GM19438 (cell line): ENCODE data around the gene ZNF462.
"Not testable (repeated sequence)": the region's sequence is repeated elsewhere in the genome, so short reads cannot be mapped to it uniquely, and the experiment has no call there.

Experiments used
- ATAC-seq: cut with Tn5 transposase; IDR thresholded peaks from one replicate; pipeline ENCODE4 v1.9.1; 2021; ENCODE audit warnings: low read depth; ENCODE audit not compliant: unreplicated experiment

Gene ZNF462, protein sequence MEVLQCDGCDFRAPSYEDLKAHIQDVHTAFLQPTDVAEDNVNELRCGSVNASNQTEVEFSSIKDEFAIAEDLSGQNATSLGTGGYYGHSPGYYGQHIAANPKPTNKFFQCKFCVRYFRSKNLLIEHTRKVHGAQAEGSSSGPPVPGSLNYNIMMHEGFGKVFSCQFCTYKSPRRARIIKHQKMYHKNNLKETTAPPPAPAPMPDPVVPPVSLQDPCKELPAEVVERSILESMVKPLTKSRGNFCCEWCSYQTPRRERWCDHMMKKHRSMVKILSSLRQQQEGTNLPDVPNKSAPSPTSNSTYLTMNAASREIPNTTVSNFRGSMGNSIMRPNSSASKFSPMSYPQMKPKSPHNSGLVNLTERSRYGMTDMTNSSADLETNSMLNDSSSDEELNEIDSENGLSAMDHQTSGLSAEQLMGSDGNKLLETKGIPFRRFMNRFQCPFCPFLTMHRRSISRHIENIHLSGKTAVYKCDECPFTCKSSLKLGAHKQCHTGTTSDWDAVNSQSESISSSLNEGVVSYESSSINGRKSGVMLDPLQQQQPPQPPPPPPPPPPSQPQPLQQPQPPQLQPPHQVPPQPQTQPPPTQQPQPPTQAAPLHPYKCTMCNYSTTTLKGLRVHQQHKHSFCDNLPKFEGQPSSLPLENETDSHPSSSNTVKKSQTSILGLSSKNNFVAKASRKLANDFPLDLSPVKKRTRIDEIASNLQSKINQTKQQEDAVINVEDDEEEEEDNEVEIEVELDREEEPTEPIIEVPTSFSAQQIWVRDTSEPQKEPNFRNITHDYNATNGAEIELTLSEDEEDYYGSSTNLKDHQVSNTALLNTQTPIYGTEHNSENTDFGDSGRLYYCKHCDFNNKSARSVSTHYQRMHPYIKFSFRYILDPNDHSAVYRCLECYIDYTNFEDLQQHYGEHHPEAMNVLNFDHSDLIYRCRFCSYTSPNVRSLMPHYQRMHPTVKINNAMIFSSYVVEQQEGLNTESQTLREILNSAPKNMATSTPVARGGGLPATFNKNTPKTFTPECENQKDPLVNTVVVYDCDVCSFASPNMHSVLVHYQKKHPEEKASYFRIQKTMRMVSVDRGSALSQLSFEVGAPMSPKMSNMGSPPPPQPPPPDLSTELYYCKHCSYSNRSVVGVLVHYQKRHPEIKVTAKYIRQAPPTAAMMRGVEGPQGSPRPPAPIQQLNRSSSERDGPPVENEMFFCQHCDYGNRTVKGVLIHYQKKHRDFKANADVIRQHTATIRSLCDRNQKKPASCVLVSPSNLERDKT (N-terminal part only)

DNA sequence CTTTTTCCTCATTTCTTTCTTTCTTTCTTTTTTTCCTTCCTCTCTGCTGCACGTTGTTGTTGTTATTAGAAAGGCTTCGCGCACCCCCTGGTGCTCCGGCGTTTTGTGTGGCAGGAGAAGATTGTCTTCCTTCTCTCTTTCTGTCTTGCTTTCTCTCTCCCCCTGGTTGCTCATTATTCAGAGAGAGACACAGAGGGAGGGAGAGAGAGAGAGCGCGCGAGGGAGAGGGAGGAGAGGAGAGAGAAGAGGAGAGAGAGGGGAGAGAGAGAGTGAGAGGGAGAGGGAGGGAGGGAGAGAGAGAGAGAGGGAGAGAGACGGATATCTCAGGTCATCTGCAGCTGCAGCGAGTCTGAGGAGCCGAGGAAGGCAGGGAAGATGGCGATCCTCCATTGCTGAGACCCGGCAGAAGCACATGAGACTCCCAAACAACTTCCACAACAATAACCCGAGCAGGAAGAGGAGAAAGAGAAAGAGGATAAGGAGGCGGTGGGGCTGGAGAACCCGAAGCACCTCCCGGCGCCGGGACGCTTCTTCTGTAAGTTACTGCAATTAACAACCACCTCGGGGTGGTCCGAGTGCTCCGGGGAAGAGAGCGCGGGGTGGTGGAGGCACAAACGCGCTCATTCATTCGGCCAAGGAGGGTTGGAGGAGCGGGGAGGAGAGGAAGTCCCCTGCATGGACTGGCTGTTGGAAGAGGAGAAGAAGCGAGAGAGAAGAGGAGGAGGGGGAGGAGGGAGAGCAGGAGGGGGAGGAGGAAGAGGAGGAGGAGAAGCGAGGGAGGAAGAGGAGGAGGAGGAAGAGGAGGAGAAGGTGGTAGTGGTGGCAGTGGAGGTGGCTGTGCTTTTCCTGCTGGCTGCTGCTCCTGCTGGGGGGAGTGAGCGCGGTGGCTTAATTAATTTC, at the start of gene ZNF462:
TSS of gene ZNF462 (plus strand) at position 346 of the 900 bp plus-strand sequence. CDS start 60,218 bp downstream, outside the sequence.
- ATAC-seq: no peak

DNA sequence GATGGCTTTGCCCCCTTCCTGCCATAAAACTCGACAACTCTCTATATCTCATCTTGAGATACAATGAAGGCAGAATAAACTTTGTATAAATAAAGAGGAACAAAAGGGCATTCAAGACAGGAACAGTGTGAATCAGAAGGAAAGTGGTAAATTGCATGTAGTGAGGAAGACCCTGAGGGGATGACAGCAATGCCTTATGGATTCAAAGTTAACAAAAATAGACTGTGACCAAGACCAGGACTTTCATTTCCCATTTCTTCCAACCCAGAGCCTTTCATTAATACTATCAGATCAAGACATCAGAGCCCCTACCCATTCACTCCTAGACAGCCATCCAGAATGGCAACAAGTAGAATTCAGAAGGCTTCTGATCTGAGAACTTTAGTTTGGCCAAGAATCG, 46.4 kb upstream of the ZNF462 start:
- ATAC-seq: no peak

DNA sequence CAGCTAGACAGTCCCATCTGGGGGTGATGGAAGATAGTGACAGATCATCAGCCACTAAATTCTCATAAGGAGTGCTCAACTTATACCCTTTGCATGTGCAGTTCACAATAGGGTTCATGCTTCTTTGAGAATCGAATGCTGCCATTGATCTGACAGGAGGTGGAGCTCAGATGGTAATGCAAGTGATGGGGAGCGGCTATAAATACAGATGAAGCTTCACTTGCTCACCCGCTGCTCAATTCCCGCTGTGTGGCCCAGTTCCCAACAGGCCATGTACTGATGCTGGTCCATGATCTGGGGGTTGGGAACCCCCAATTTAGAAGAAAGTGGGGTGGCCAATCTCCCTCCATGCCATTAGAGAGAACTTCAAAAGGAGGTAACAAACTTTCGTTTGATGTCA, 44.9 kb upstream of the ZNF462 start:
- no peak for ATAC-seq

DNA sequence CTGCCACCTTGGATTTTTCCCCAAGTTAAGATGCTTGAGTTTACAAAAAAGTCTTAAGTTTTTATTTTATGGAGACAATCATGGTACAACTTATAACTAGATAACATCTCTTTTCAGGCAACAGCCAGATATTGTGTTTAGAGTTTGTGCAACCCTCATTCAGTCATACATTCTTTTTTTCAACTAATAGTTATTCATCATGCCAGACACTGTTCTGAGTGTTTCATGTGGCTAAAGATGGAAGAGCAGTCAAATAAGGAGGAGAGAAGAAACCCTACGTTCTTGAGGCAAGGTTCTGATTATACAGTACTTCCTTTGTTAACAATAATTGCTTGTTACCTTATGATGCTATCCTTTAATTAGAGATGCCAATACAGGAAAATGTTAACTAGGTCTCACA, 42.1 kb upstream of the ZNF462 start:
- ATAC-seq: no peak

DNA sequence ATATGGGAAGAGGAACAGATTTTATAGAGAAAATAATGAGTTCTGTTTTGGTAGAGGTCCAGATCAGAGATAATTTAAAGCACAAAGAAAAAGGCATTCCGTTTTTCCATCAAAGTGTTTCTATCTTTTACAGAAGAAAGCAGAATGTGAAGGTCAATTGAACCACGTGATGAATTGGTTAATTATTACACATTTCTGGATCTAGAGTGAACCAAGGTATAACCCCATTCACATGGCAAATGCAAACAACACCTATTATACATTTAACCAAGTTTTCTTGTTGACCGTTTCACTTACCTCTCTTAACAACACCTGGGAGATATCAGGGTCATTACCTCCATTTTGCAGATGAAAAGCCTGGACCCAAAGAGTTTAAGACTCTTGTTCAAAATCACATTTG, 34.9 kb upstream of the ZNF462 start:
- no peak for ATAC-seq

DNA sequence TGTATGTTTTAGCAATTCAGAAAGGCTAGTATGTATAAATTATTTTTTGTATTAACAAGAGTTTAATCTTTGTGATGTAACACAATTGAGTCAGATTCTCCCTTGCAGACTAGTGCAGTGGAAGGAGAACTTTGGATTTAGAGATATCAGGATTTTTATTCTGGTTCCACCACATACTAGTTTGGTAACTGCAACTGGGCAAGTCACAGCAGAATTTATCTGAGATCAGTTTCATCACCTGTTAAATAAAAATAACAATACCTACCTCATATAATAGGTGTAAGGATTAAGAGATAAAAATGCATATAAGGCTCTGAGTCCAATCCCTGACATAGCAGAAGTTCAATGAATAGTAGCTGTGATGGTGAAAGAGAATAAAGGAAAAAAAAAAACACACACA, 34.0 kb upstream of the ZNF462 start:
- no peak for ATAC-seq

DNA sequence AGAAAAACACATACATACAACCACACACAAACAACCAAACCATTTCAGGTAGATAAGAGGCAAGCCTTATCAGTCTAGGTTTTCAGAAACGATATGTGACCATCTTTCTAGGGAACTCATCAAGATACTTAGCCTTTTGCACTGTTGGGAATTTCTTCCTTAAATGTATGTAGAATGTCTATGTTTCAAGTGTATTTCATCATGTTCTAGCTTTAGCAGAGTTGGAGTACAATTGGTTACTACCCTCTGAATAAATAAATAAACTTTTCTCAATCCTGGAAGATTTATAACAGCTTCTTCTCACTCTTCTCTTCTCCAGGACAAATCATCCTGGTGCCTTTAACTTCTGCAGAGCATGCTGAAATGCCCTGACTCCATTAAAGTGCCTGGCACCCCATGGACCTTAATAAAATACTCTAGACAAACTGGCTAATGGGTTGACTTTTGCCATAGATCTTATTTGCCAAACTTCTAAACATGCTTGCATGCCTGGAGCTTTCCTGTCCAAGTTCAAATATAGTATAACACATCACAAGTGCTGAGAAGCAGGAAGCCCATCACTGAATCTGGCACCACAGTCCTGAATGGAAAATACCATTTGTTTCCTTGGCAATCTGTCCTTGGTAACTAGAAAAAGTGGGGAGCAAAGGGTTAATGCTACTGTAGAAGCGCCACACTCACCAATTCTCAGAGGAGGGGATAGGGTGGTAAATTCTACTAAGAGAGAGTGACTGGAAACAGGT, 33.1 kb upstream of the ZNF462 start:
- no peak for ATAC-seq

DNA sequence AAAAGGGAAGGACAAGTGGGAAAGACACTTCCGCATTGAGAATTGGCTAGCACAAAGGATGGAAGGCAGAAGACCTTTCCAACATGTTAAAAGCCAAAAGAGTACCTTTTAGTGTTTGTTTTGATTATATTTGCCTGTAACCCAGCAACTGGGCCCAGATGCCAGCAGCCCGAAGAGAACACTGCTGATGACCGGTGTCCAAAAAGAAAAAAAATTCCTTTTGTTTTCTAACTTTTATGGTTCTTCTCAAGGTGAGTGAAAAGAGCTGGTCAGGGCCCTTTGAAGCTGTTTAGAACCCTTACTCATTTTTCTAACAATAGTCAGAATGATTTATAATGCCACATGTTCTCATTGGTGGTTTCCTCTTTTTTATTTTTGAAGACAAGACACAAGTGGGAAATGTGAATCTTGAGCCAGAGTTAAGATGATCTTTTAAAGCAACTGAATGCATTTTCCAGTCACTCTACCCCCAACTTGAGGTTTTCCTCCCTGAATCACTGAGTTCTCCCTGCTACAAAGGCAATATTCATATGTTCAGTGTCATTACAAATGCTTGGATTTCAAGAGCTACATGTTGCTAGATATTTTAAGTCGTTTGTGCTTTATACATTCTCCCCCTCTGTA, 32.3 kb upstream of the ZNF462 start:
- no peak for ATAC-seq

DNA sequence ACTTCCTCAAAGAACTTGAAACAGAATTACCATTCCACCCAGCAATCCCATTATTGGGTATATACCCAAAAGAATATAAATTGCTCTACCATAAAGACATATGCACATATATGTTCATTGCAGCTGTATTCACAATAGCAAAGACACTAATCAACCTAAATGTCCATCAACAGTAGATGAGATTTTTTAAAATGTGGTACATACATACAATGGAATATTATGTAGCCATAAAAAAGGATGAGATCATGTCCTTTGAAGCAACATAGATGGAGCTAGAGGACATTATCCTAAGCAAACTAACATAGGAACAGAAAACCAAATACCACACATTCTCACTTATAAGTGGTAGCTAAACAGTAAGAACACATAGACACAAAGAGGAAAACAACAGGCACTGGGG, 28.1 kb upstream of the ZNF462 start:
- ATAC-seq: no peak

DNA sequence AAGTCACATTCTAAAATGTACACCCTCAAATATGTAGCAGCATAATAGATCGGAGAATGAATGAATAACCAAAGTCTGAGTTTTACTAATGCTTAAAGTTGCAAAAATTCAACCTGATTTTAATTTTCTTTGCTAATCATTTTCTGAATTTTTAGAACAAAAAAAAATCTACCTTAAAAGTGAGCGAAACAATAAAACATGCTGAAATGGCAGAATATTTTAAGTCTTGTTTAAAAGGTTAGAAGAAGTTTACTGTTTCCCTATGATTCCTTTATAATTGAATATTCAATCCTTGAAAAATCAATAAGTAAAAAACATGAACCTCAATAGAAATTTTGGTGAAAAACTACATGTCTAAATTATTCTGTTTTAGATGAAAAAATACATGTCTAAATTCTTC, 27.1 kb upstream of the ZNF462 start:
- ATAC-seq: no peak

DNA sequence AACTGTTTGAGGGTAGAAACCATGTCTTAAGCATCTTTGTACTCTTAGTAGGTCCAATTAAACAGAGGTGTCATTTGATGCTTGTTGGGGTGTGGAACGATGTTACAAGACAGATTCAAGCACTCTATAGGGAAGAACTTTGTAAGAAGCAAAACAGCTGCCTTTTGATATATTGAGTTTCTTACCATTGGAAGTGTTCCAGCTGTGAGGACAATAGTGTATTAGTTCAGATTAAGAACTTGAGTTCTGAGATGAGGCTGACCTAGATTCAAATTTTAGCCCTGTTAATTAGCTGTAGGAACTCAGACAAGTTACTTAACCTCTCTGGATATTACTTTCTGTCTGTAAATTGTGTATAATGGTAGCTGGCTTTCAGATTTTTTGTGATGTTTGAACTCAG, 19.6 kb upstream of the ZNF462 start:
- no peak for ATAC-seq

DNA sequence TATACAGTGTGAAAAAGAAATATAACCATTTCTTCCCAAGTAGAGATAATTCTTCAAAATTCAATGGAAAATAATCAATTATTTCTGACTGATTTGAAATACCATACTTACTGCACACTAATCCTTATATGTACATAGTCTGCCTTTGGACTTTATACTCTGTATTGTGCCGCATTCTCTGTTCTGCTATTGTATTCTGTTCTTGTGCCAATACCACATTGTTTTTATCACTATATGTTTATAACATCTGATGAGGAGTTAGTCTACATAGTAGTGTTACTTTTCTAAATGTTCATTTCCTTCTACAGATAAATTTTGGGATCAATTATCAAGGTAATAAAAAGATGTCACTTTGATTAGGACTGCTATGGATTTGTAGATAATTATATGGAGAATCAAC, 16.7 kb upstream of the ZNF462 start:
- ATAC-seq: no peak

DNA sequence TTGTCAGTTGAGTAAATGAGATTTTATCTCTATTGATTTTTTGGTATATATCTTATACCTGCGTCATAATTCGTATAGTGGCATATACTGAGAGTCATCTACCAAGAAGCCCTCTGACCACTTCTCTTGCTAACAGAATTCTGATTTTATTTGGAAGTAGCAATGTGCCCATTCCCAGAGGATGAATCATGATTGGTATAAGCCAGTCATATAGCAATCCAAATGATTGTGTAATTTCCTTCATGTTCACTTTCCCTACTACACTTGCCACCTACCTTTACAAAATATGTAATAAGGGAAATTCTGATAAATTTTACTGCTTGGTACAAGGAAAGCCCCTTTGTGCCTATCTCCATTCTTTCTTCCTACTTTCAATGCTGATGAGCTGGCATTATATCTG, 16.1 kb upstream of the ZNF462 start:
- ATAC-seq: no peak

DNA sequence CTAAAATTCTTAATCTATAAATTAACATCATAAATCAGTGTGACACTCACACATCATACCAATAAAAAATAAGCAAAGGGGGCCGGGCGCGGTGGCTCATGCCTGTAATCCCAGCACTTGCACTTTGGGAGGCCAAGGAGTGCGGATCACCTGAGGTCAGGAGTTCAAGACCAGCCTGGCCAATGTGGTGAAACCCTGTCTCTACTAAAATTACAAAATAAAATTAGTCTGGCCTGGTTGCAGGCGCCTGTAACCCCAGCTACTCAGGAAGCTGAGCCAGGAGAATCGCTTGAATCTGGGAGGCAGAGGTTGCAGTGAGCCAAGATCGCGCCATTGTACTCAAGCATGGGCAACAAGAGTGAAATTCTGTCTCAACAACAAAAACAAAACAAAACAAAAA, 11.3 kb upstream of the ZNF462 start:
- not testable (repeated sequence) for ATAC-seq

DNA sequence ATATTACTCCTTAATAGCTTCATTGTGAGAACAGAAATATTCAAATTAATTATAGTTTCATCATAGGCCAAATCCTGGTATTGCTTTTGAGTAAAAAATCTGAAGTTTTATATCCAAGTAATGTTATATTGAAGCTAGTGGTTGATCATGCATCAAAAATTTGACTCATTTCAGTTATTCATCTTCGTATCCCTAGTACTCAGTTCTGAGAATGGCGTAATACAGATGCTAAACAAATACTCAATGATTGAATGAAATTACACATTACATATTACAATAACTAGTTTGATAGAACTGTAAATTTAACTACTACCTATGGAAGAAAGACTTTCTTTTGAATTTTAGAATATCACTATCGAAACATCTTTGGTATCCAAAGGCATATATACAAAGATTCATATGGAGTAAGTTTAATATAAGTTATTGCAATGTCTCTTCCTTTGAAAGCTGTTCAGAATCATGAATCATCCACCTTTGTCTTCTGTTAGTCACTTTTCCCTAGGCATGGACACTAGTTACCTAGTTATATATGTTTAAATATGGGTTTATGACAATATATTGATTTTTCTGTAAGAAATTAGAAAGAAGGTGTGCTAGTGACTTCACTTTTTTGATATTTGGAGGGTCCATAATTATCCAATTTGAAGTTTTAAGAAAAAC, 5.0 kb upstream of the ZNF462 start:
- ATAC-seq: no peak

DNA sequence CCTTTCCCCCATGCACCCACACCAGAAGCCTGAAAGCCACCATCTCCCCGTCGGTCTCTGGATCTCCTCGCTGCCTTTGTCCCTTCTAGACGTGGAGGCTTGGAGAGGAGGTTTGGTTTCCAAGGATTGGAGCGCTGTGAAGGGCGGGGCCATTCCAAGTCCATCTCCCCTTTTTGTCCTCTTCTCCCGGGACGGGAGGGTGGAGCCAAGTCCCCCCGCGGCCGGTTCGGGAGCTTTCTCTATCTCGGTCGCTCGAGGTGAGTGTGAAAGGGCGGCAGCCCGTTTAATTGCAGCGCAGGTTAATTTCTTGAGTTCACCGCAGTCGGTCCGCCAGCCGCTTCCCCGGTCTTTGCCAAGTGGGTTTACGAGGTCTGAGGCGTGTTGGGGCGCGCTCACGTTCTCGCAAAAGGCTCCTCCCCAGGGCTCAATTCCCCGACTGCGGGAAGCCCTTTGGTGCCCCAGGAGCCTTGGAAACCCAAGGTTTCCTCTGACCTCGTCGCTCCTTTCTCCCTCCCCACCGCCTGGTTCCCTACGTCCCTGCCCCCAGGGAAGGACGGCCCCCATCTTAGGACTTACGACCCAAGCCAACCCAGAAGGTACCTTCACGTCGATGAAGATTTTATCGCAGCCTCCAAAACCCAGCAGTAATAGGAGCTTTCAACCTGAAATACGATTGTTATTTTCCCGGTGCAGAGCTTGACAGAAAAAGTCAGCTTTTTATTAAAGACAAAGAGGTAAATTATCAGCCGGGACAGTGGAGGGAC, 2.8 kb upstream of the ZNF462 start:
- ATAC-seq: no peak
